Kidney epithelial cell (primary cell): ENCODE results near the gene S1PR3. TPM values are rescaled to one million over a fixed set of nuclear protein-coding genes. Genes with fewer than 3 reads are reported as not detected.

Experiments used
- DNase-seq: peaks from one replicate; pipeline ENCODE4 v3.0.0-alpha.2; 2010; ENCODE audit warnings: low read depth
- H3K27me3 ChIP-seq: 2 replicates; pipeline ENCODE4 v1.6.0; 2011; ENCODE audit warnings: low read length; ENCODE audit not compliant: control insufficient read depth, insufficient read depth
- H3K36me3 ChIP-seq: 2 replicates; pipeline ENCODE4 v1.5.1; 2011; ENCODE audit warnings: low read length; ENCODE audit not compliant: control insufficient read depth, insufficient read depth
- H3K4me3 ChIP-seq: 2 replicates; pipeline ENCODE4 v1.5.1; 2011; ENCODE audit warnings: low read depth, mild to moderate bottlenecking, control low read depth, low read length
- CTCF ChIP-seq: IDR thresholded peaks from 2 replicates; pipeline ENCODE4 v1.5.1; 2011; ENCODE audit warnings: mild to moderate bottlenecking, moderate library complexity, low read length, control low read depth, inconsistent platforms; ENCODE audit not compliant: insufficient read depth, poor library complexity, severe bottlenecking
- total RNA-seq: library from RNA; depleted of rRNA; stranded (reverse); fragments of >200 nt; gene quantifications from 2 replicates; pipeline ENCODE4 v1.2.3, GENCODE V29; 2015

Gene S1PR3
- total RNA-seq, 1 donor from 2014 or later, result 1.9 TPM

- Histone ChIP-seq H3K36me3 (no peaks in the 10 kb centered on the region), H3K27me3 (no peaks in the 10 kb centered on the region), H3K4me3 (no peak overlapping the region)
- no peak for DNase-seq
- no peak for TF ChIP-seq CTCF
Observed at GRCh38 chr9:88994469-88995199, 3.4 kb downstream of the S1PR3 start.

GRCh38 chr9:88995200-88995577 is 3.9 kb downstream of the S1PR3 start:
- Histone ChIP-seq H3K4me3 (no peak overlapping the region), H3K36me3 (no peaks in the 10 kb centered on the region), H3K27me3 (no peaks in the 10 kb centered on the region)
- TF ChIP-seq CTCF, result no peak
- DNase-seq, result no peak

- H3K4me3 ChIP-seq, result no peak overlapping the region
Observed at GRCh38 chr9:88995627-88996026, 4.4 kb downstream of the S1PR3 start.

GRCh38 chr9:88996046-88996920 is 5.0 kb downstream of the S1PR3 start:
- Histone ChIP-seq H3K4me3 (no peak overlapping the region), H3K27me3 (no peaks in the 10 kb centered on the region), H3K36me3 (no peaks in the 10 kb centered on the region)
- DNase-seq, result no peak
- no peak for TF ChIP-seq CTCF

More at GRCh38 chr9:88995627-88996026, 4.4 kb downstream of the S1PR3 start:
- TF ChIP-seq CTCF, result no peak
- DNase-seq, result no peak
- H3K36me3 ChIP-seq, result no peaks in the 10 kb centered on the region
- no peaks in the 10 kb centered on the region for H3K27me3 ChIP-seq

- H3K4me3 ChIP-seq, result no peak overlapping the region
- no peak for DNase-seq
- H3K27me3 ChIP-seq, result no peaks in the 10 kb centered on the region
- TF ChIP-seq CTCF, result no peak
- H3K36me3 ChIP-seq, result no peaks in the 10 kb centered on the region
Observed at GRCh38 chr9:88996921-88997235, 5.6 kb downstream of the S1PR3 start.
